Trophoblast cell (in vitro differentiated cells and primary cell): Measurements from ENCODE around the gene MEX3D.

Experiments
- DNase-seq, 2 donors: peaks; one replicate each; pipeline ENCODE4 v3.0.0-alpha.2; 2016
- H2AFZ ChIP-seq: 2 replicates; pipeline ENCODE4 v1.6.1; 2013; ENCODE audit warnings: low read length, moderate library complexity, mild to moderate bottlenecking; ENCODE audit not compliant: insufficient read depth, poor library complexity
- H2AK5ac ChIP-seq: 2 replicates; pipeline ENCODE4 v1.6.1; 2013; ENCODE audit warnings: mild to moderate bottlenecking, low read length
- H2BK120ac ChIP-seq: 2 replicates; pipeline ENCODE4 v1.6.1; 2013; ENCODE audit warnings: low read length, mild to moderate bottlenecking, moderate library complexity; ENCODE audit not compliant: insufficient read depth, poor library complexity
- H2BK12ac ChIP-seq: 2 replicates; pipeline ENCODE4 v1.6.1; 2013; ENCODE audit warnings: mild to moderate bottlenecking, low read length, moderate library complexity
- H2BK5ac ChIP-seq: 2 replicates; pipeline ENCODE4 v1.6.1; 2013; ENCODE audit warnings: low read length, low read depth, moderate library complexity, mild to moderate bottlenecking; ENCODE audit not compliant: poor library complexity
- H3K14ac ChIP-seq: 2 replicates; pipeline ENCODE4 v1.6.1; 2013; ENCODE audit warnings: mild to moderate bottlenecking, low read length
- H3K18ac ChIP-seq: 2 replicates; pipeline ENCODE4 v1.6.1; 2013; ENCODE audit warnings: mild to moderate bottlenecking, low read length
- H3K23ac ChIP-seq: 2 replicates; pipeline ENCODE4 v1.6.1; 2013; ENCODE audit warnings: low read length
- H3K27ac ChIP-seq: 2 replicates; pipeline ENCODE4 v1.5.1; 2013; ENCODE audit warnings: low read depth, mild to moderate bottlenecking, inconsistent platforms, low read length, moderate library complexity
- H3K27me3 ChIP-seq: 2 replicates; pipeline ENCODE4 v1.6.1; 2013; ENCODE audit warnings: inconsistent platforms, mild to moderate bottlenecking, low read length, moderate library complexity; ENCODE audit not compliant: insufficient read depth
- H3K36me3 ChIP-seq, 2 experiments: 1 replicate in 1 of 2; 2 replicates in 1 of 2; pipeline ENCODE4 v1.6.1; 2013; ENCODE audit warnings: low read length in 2 of 2, mild to moderate bottlenecking in 2 of 2, moderate library complexity in 1 of 2; ENCODE audit not compliant: insufficient read depth in 2 of 2, control insufficient read depth in 1 of 2
- H3K4ac ChIP-seq: 2 replicates; pipeline ENCODE4 v1.6.1; 2013; ENCODE audit warnings: low read depth, mild to moderate bottlenecking, low read length, moderate library complexity
- H3K4me1 ChIP-seq, 2 experiments: 1 replicate in 1 of 2; 2 replicates in 1 of 2; pipeline ENCODE4 v1.6.1; 2013; ENCODE audit warnings: low read length in 2 of 2, mild to moderate bottlenecking in 2 of 2, moderate library complexity in 1 of 2; ENCODE audit not compliant: insufficient read depth in 2 of 2, control insufficient read depth in 1 of 2
- H3K4me2 ChIP-seq: 2 replicates; pipeline ENCODE4 v1.6.1; 2013; ENCODE audit warnings: inconsistent platforms, mild to moderate bottlenecking, low read length, moderate library complexity
- H3K4me3 ChIP-seq: 2 replicates; pipeline ENCODE4 v1.5.1; 2013; ENCODE audit warnings: mild to moderate bottlenecking, low read depth, low read length, inconsistent platforms
- H3K79me1 ChIP-seq: one replicate; pipeline ENCODE4 v1.6.1; 2013; ENCODE audit warnings: low read length
- H3K79me2 ChIP-seq: 2 replicates; pipeline ENCODE4 v1.6.1; 2013; ENCODE audit warnings: low read length, mild to moderate bottlenecking; ENCODE audit not compliant: control insufficient read depth, insufficient read depth, poor library complexity
- H3K9ac ChIP-seq: 2 replicates; pipeline ENCODE4 v1.6.1; 2013; ENCODE audit warnings: mild to moderate bottlenecking, low read length
- H3K9me3 ChIP-seq: 2 replicates; pipeline ENCODE4 v1.6.1; 2013; ENCODE audit warnings: low read depth, mild to moderate bottlenecking, control low read depth, inconsistent platforms, low read length; ENCODE audit not compliant: insufficient read depth
- H4K12ac ChIP-seq: 2 replicates; pipeline ENCODE4 v1.6.1; 2013; ENCODE audit warnings: low read depth, mild to moderate bottlenecking, low read length, moderate library complexity
- H4K8ac ChIP-seq: 2 replicates; pipeline ENCODE4 v1.6.1; 2013; ENCODE audit warnings: low read depth, mild to moderate bottlenecking, low read length, moderate library complexity
- H4K91ac ChIP-seq: one replicate; pipeline ENCODE4 v1.6.1; 2013; ENCODE audit warnings: low read depth, mild to moderate bottlenecking, low read length, moderate library complexity
- WGBS: extraction: QIAGEN DNeasy Blood & Tissue Kit; methylation state at CpG from one replicate; pipeline ENCODE4 v1.1.7; 2013; ENCODE audit warnings: missing lambda C conversion rate; ENCODE audit not compliant: insufficient read length, insufficient coverage; ENCODE audit errors: extremely low coverage; 5-methylcytosine and 5-hydroxymethylcytosine counted together

MEX3D gene

GRCh38 chr19:1613808-1614570 is 45.9 kb upstream of the MEX3D start:
- Histone ChIP-seq H3K4me2 (no peak overlapping the region), H4K12ac (no peak overlapping the region), H3K14ac (no peak overlapping the region), H3K9ac (no peak overlapping the region), H3K27me3 (no peaks in the 10 kb centered on the region), H2BK120ac (no peak overlapping the region), H4K8ac (no peak overlapping the region), H3K23ac (no peak overlapping the region), H3K4me3 (no peak overlapping the region), H3K79me1 (no peaks in the 10 kb centered on the region), H3K4me1 (no peaks in the 10 kb centered on the region), H2BK12ac (no peak overlapping the region), H3K36me3 (peaks cover 81 to 85% of the 10 kb centered on the region in 2 experiments), H3K79me2 (no peaks in the 10 kb centered on the region), H2BK5ac (no peak overlapping the region), H3K27ac (no peak overlapping the region), H3K9me3 (peaks cover 4% of the 10 kb centered on the region), H2AFZ (no peak overlapping the region), H3K4ac (no peak overlapping the region), H4K91ac (no peak overlapping the region), H3K18ac (no peak overlapping the region), H2AK5ac (no peak overlapping the region)
- DNase-seq, result no peak
- no CpG with 5 or more reads among the region's 32 CpGs for WGBS

GRCh38 chr19:1613146-1613545 is 45.0 kb upstream of the MEX3D start:
- H2BK12ac ChIP-seq, result no peak overlapping the region
- no peak overlapping the region for H4K12ac ChIP-seq
- no peaks in the 10 kb centered on the region for H3K79me1 ChIP-seq
- no CpG with 5 or more reads among the region's 9 CpGs for WGBS
- H2BK5ac ChIP-seq, result no peak overlapping the region
- H3K4me3 ChIP-seq, result no peak overlapping the region
- H3K9me3 ChIP-seq, result peaks cover 2% of the 10 kb centered on the region
- H2BK120ac ChIP-seq, result no peak overlapping the region
- H3K9ac ChIP-seq, result no peak overlapping the region
- no peak overlapping the region for H3K4me2 ChIP-seq
- no peak overlapping the region for H2AK5ac ChIP-seq
- H3K27me3 ChIP-seq, result no peaks in the 10 kb centered on the region
- H3K4me1 ChIP-seq, result peaks cover 3 to 4% of the 10 kb centered on the region in 2 experiments
- no peak overlapping the region for H3K4ac ChIP-seq
- no peak overlapping the region for H2AFZ ChIP-seq
- no peak overlapping the region for H3K14ac ChIP-seq
- H3K27ac ChIP-seq, result no peak overlapping the region
- H3K36me3 ChIP-seq, result peaks cover 79 to 82% of the 10 kb centered on the region in 2 experiments
- no peak for DNase-seq
- no peak overlapping the region for H3K23ac ChIP-seq
- H4K91ac ChIP-seq, result no peak overlapping the region
- H3K18ac ChIP-seq, result no peak overlapping the region
- no peaks in the 10 kb centered on the region for H3K79me2 ChIP-seq
- no peak overlapping the region for H4K8ac ChIP-seq

- WGBS, result no CpG with 5 or more reads among the region's 39 CpGs
Measured at GRCh38 chr19:1612114-1613086, 44.3 kb upstream of the MEX3D start.

GRCh38 chr19:1611353-1611752 is 43.2 kb upstream of the MEX3D start:
- no CpG with 5 or more reads among the region's 15 CpGs for WGBS
- no peak overlapping the region for H4K12ac ChIP-seq
- peaks cover 3 to 4% of the 10 kb centered on the region in 2 experiments for H3K4me1 ChIP-seq
- no peak overlapping the region for H2BK5ac ChIP-seq
- H3K79me1 ChIP-seq, result no peaks in the 10 kb centered on the region
- no peak overlapping the region for H4K91ac ChIP-seq
- H3K18ac ChIP-seq, result no peak overlapping the region
- no peak overlapping the region for H2AK5ac ChIP-seq
- no peak overlapping the region for H3K23ac ChIP-seq
- DNase-seq, result no peak
- H2AFZ ChIP-seq, result no peak overlapping the region
- H3K9me3 ChIP-seq, result peaks cover 2% of the 10 kb centered on the region
- no peak overlapping the region for H3K14ac ChIP-seq
- no peak overlapping the region for H2BK120ac ChIP-seq
- H3K9ac ChIP-seq, result no peak overlapping the region
- no peaks in the 10 kb centered on the region for H3K27me3 ChIP-seq
- no peak overlapping the region for H3K4me2 ChIP-seq
- H2BK12ac ChIP-seq, result no peak overlapping the region
- H3K36me3 ChIP-seq, result peaks cover 64 to 66% of the 10 kb centered on the region in 2 experiments
- no peak overlapping the region for H3K4me3 ChIP-seq
- H4K8ac ChIP-seq, result no peak overlapping the region
- H3K4ac ChIP-seq, result no peak overlapping the region
- no peaks in the 10 kb centered on the region for H3K79me2 ChIP-seq
- no peak overlapping the region for H3K27ac ChIP-seq

More at GRCh38 chr19:1612114-1613086, 44.3 kb upstream of the MEX3D start:
- no peak overlapping the region for H4K12ac ChIP-seq
- no peak overlapping the region for H3K9ac ChIP-seq
- H3K14ac ChIP-seq, result no peak overlapping the region
- no peak overlapping the region for H2BK5ac ChIP-seq
- H3K4me3 ChIP-seq, result no peak overlapping the region
- H3K18ac ChIP-seq, result no peak overlapping the region
- H3K79me2 ChIP-seq, result no peaks in the 10 kb centered on the region
- DNase-seq, result no peak
- H2BK120ac ChIP-seq, result no peak overlapping the region
- no peak overlapping the region for H3K4ac ChIP-seq
- no peak overlapping the region for H4K8ac ChIP-seq
- H3K79me1 ChIP-seq, result no peaks in the 10 kb centered on the region
- H2BK12ac ChIP-seq, result no peak overlapping the region
- H3K4me2 ChIP-seq, result no peak overlapping the region
- H3K9me3 ChIP-seq, result peaks cover 2% of the 10 kb centered on the region
- H2AK5ac ChIP-seq, result no peak overlapping the region
- H3K23ac ChIP-seq, result no peak overlapping the region
- H2AFZ ChIP-seq, result no peak overlapping the region
- H4K91ac ChIP-seq, result no peak overlapping the region
- H3K27me3 ChIP-seq, result no peaks in the 10 kb centered on the region
- no peak overlapping the region for H3K27ac ChIP-seq
- H3K36me3 ChIP-seq, result peaks cover 72 to 74% of the 10 kb centered on the region in 2 experiments
- peaks cover 3 to 4% of the 10 kb centered on the region in 2 experiments for H3K4me1 ChIP-seq
